Endothelial cell of umbilical vein (primary cell): ENCODE data around the gene TREH. TPM values are rescaled to one million over a fixed set of nuclear protein-coding genes. Genes with fewer than 3 reads are reported as not detected.

Experiments used
- BruUV-seq: library from RNA; stranded (reverse); fragments of 400-500 nt; replicated peaks from 2 replicates; lab custom pipeline; 2021; lab: Mats Ljungman, UMichigan
- CTCF ChIA-PET: fragments of 300-600, 350-600 bp; sonication (Branson Sonifier 250); formaldehyde crosslinking; loops from one replicate; lab custom pipeline; 2021; ENCODE audit warnings: antibody characterized with exemption, inconsistent platforms; lab: Charles Lee
- POLR2A ChIA-PET: fragments of 300-600, 350-600 bp; sonication (Branson Sonifier 250); formaldehyde crosslinking; loops from one replicate; lab custom pipeline; 2021; ENCODE audit warnings: antibody characterized with exemption, inconsistent platforms; lab: Charles Lee
- DNase-seq: peaks from one replicate; pipeline ENCODE4 v3.0.0-alpha.2; 2011; ENCODE audit warnings: low read depth, low spot score
- FAIRE-seq: peaks from 2 replicates; lab custom pipeline; 2011; peaks lifted over from hg19 to GRCh38; lab: Jason Lieb, UNC
- H2AFZ ChIP-seq: 2 replicates; pipeline ENCODE4 v1.6.0; 2012; ENCODE audit warnings: low read depth, low read length, control low read depth, inconsistent platforms
- H3K27ac ChIP-seq: 2 replicates; pipeline ENCODE4 v1.5.1; 2011; ENCODE audit warnings: low read depth, mild to moderate bottlenecking, control low read depth, low read length, moderate library complexity; ENCODE audit not compliant: insufficient read depth
- H3K27me3 ChIP-seq, 2 experiments: 2 replicates each; pipeline versions ENCODE4 v1.6.0 to v1.6.1; 2011; ENCODE audit warnings: low read length in 2 of 2, mixed read lengths in 1 of 2; ENCODE audit not compliant: control insufficient read depth in 2 of 2, insufficient read depth in 2 of 2
- H3K36me3 ChIP-seq, 2 experiments: 2 replicates in 1 of 2; 3 replicates in 1 of 2; pipeline ENCODE4 v1.5.1; 2011; ENCODE audit warnings: low read length in 2 of 2, mild to moderate bottlenecking in 1 of 2, moderate library complexity in 1 of 2; ENCODE audit not compliant: control insufficient read depth in 2 of 2, insufficient read depth in 2 of 2; ENCODE audit errors: extremely low read depth in 1 of 2
- H3K4me1 ChIP-seq: 3 replicates; pipeline ENCODE4 v1.5.1; 2011; ENCODE audit warnings: mild to moderate bottlenecking, low read length; ENCODE audit not compliant: control insufficient read depth, insufficient read depth; ENCODE audit errors: extremely low read depth
- H3K4me2 ChIP-seq: 2 replicates; pipeline ENCODE4 v1.6.1; 2011; ENCODE audit warnings: low read length, control low read depth, mixed read lengths; ENCODE audit not compliant: insufficient read depth
- H3K4me3 ChIP-seq, 3 experiments: fragments of 200-600 bp in 1 of 3; sonication (generic), shearing (Covaris generic) in 1 of 3; replicated peaks in 1 of 3; 2 replicates each; pipeline ENCODE4 v1.5.1; 2011 to 2016; ENCODE audit warnings: control low read depth in 3 of 3, low read length in 3 of 3, mild to moderate bottlenecking in 2 of 3, inconsistent platforms in 1 of 3, low read depth in 1 of 3, moderate library complexity in 1 of 3; ENCODE audit not compliant: insufficient read depth in 1 of 3
- H3K79me2 ChIP-seq: 2 replicates; pipeline ENCODE4 v1.6.0; 2012; ENCODE audit warnings: low read length, inconsistent platforms; ENCODE audit not compliant: control insufficient read depth, insufficient read depth
- H3K9ac ChIP-seq: replicated peaks from 2 replicates; pipeline ENCODE3; 2011; ENCODE audit warnings: low read length, control low read depth; ENCODE audit not compliant: insufficient read depth; ENCODE audit errors: extremely low read depth
- H3K9me1 ChIP-seq: replicated peaks from 3 replicates; pipeline ENCODE4 v1.6.0; 2011; ENCODE audit warnings: mild to moderate bottlenecking, low read length; ENCODE audit not compliant: control insufficient read depth, insufficient read depth; ENCODE audit errors: extremely low read depth
- H3K9me3 ChIP-seq: replicated peaks from 2 replicates; pipeline ENCODE4 v1.5.1; 2012; ENCODE audit warnings: low read length, inconsistent platforms; ENCODE audit not compliant: control insufficient read depth, insufficient read depth
- H4K20me1 ChIP-seq: replicated peaks from 2 replicates; pipeline ENCODE3; 2011; ENCODE audit warnings: mild to moderate bottlenecking, low read length; ENCODE audit not compliant: control insufficient read depth, insufficient read depth; ENCODE audit errors: extremely low read depth
- EZH2 ChIP-seq: IDR thresholded peaks from 2 replicates; pipeline ENCODE4 v1.6.1; 2012; ENCODE audit warnings: borderline replicate concordance, low read depth, mild to moderate bottlenecking, moderate library complexity, low read length, inconsistent platforms; ENCODE audit not compliant: severe bottlenecking
- FOS ChIP-seq: IDR thresholded peaks from 2 replicates; pipeline ENCODE4 v1.6.1; 2011; ENCODE audit warnings: mild to moderate bottlenecking, low read length, moderate library complexity, borderline replicate concordance; ENCODE audit not compliant: insufficient read depth
- GATA2 ChIP-seq: IDR thresholded peaks from 2 replicates; pipeline ENCODE4 v1.7.0; 2011; ENCODE audit warnings: low read depth, mild to moderate bottlenecking, moderate library complexity, mixed read lengths, low read length; ENCODE audit not compliant: insufficient read length, insufficient read depth
- JUN ChIP-seq: IDR thresholded peaks from 2 replicates; pipeline ENCODE4 v1.6.1; 2011; ENCODE audit warnings: borderline replicate concordance, low read depth; ENCODE audit not compliant: insufficient read length, insufficient read depth
- MYC ChIP-seq: IDR thresholded peaks from one replicate; pipeline ENCODE4 v1.6.1; 2011; ENCODE audit warnings: mild to moderate bottlenecking, low read depth, low read length
- POLR2A ChIP-seq: IDR thresholded peaks from 2 replicates; pipeline ENCODE4 v1.6.1; 2012; ENCODE audit warnings: low read depth, mild to moderate bottlenecking, control low read depth, low read length
- POLR2AphosphoS5 ChIP-seq: IDR thresholded peaks from 2 replicates; pipeline ENCODE4 v1.6.1; 2012; ENCODE audit warnings: low read depth, mild to moderate bottlenecking, control low read depth, low read length, moderate library complexity; ENCODE audit not compliant: insufficient read depth
- dilution Hi-C: fragments of 300-500 bp; cut with MboI; formaldehyde crosslinking; loops from one replicate; pipeline ENCODE4 v1.15.0; 2019; ENCODE audit warnings: low sequenced_read_pairs; ENCODE audit not compliant: extremely low pct_ligation_motif_present
- intact Hi-C: fragments of 100-400 bp; cut with micrococcal nuclease; formaldehyde crosslinking; loops from one replicate; pipeline ENCODE4 v1.10.0; 2022
- polyA plus RNA-seq, 4 experiments: library from polyadenylated mRNA; depleted of rRNA in 3 of 4; stranded (reverse) in 3 of 4; unstranded in 1 of 4; fragments of >200 nt; gene quantifications; 2 replicates each; pipeline versions ENCODE4 v1.2.1 to v1.2.3, GENCODE V29; 2011 to 2012; ENCODE audit warnings: missing spikeins in 1 of 4
- total RNA-seq: library from RNA; stranded (reverse); gene quantifications from 2 replicates; pipeline ENCODE4 v1.2.3, GENCODE V29; 2021
- TF ChIP-seq, protein P1 (sequence below), 2 donors: IDR thresholded peaks; 1 replicate in 1 of 2; 2 replicates in 1 of 2; pipeline ENCODE4 v1.5.1; 2011; ENCODE audit warnings: low read length in 2 of 2, mild to moderate bottlenecking in 2 of 2, moderate library complexity in 2 of 2, control low read depth in 1 of 2, inconsistent platforms in 1 of 2, low read depth in 1 of 2; ENCODE audit not compliant: insufficient read depth in 1 of 2; ENCODE audit errors: extremely low read depth in 1 of 2
- TF ChIP-seq, protein P2 (sequence below): IDR thresholded peaks from 2 replicates; pipeline ENCODE4 v1.6.1; 2011; ENCODE audit not compliant: insufficient read depth, insufficient read length

TREH gene
- total and polyA plus RNA-seq, 2 donors (not counting 3 experiments of a cell fraction or from before 2014, with no cell fraction given), result not detected

DNA sequence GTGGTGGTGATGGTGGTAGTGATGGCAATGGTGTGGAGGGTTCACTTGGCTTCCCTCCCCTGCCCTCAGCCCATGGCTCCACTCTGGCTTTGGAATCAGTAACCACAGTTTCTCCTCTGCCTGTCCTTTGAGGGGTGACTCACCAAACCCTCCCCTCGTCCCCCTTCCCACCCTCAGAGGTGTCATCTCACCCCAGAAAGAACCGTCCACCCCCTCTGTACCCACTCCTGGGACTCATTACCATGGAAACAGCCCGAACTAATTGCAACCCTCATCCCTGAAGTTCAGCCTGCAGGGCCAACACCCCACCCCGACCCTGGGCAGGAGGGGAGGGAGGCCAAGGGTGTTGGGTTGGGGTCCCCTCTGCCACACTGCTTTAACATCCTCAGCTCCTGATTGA lies 45.5 kb downstream of the TREH start:
- H3K9me1 ChIP-seq, result no peaks in the 10 kb centered on the region
- no peak for DNase-seq
- no peak for TF ChIP-seq POLR2AphosphoS5
- TF ChIP-seq, protein P1, sequence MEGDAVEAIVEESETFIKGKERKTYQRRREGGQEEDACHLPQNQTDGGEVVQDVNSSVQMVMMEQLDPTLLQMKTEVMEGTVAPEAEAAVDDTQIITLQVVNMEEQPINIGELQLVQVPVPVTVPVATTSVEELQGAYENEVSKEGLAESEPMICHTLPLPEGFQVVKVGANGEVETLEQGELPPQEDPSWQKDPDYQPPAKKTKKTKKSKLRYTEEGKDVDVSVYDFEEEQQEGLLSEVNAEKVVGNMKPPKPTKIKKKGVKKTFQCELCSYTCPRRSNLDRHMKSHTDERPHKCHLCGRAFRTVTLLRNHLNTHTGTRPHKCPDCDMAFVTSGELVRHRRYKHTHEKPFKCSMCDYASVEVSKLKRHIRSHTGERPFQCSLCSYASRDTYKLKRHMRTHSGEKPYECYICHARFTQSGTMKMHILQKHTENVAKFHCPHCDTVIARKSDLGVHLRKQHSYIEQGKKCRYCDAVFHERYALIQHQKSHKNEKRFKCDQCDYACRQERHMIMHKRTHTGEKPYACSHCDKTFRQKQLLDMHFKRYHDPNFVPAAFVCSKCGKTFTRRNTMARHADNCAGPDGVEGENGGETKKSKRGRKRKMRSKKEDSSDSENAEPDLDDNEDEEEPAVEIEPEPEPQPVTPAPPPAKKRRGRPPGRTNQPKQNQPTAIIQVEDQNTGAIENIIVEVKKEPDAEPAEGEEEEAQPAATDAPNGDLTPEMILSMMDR (IDR thresholded peaks at IDR 0.05; ENCODE audit: extremely low read depth in 1 of 2, insufficient read depth in 1 of 2, low read depth in 1 of 2, low read length in 2 of 2), result no peak
- no peak for TF ChIP-seq EZH2
- TF ChIP-seq FOS, result no peak
- TF ChIP-seq MYC, result no peak
- TF ChIP-seq, protein P2, sequence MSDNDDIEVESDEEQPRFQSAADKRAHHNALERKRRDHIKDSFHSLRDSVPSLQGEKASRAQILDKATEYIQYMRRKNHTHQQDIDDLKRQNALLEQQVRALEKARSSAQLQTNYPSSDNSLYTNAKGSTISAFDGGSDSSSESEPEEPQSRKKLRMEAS, result no peak
- no peak for TF ChIP-seq JUN
- TF ChIP-seq POLR2A, result no peak
- no peak for TF ChIP-seq GATA2
- BruUV-seq, result no TSS peak
- CTCF ChIA-PET, result interaction anchor here (0.9 to 2.3 kb wide), 2 partner anchors 21 to 26 kb away, joined by 4 to 7 read pairs; partner anchors contain the start of gene PHLDB1
- H2AFZ ChIP-seq, result no peak overlapping the region
- POLR2A ChIA-PET, result no interaction called here
- dilution Hi-C loops, result no loop called here
- H3K27me3 ChIP-seq, result no peaks in the 10 kb centered on the region
- peaks cover 12% of the 10 kb centered on the region for H3K79me2 ChIP-seq
- no peak overlapping the region for H3K4me3 ChIP-seq
- H3K9me3 ChIP-seq, result no peaks in the 10 kb centered on the region
- intact Hi-C loops, result loop anchor here (2.0 kb wide), 1 partner anchor 23 kb away; no protein-coding TSS in a partner anchor
- no peak overlapping the region for H3K4me2 ChIP-seq
- H3K9ac ChIP-seq, result no peak overlapping the region
- H3K36me3 ChIP-seq, result peaks cover 35 to 52% of the 10 kb centered on the region in 2 experiments
- no peak for FAIRE-seq
- H3K27ac ChIP-seq, result no peak overlapping the region
- H4K20me1 ChIP-seq, result no peaks in the 10 kb centered on the region
- H3K4me1 ChIP-seq, result no peaks in the 10 kb centered on the region
